Colonic mucosa (tissue), 4 donors: ENCODE results near the gene KCNJ8. TPM values are rescaled to one million over a fixed set of nuclear protein-coding genes. Genes with fewer than 3 reads are reported as not detected.

Experiments
- DNase-seq: peaks from one replicate; pipeline ENCODE4 v3.0.0-alpha.2; 2020
- H3K27ac ChIP-seq: fragments of 200-600 bp; one replicate; pipeline ENCODE4 v1.8.0; 2021
- H3K27me3 ChIP-seq: fragments of 200-600 bp; one replicate; pipeline ENCODE4 v1.8.0; 2021
- H3K36me3 ChIP-seq: fragments of 200-600 bp; one replicate; pipeline ENCODE4 v1.8.0; 2021
- H3K4me1 ChIP-seq: fragments of 200-600 bp; one replicate; pipeline ENCODE4 v1.8.0; 2021; ENCODE audit warnings: mild to moderate bottlenecking
- H3K4me3 ChIP-seq: fragments of 200-600 bp; one replicate; pipeline ENCODE4 v1.8.0; 2021
- H3K9ac ChIP-seq, 2 donors: one replicate each; pipeline ENCODE4 v1.7.0; 2013; ENCODE audit warnings: control low read depth in 2 of 2, low read depth in 2 of 2, low read length in 2 of 2
- H3K9me3 ChIP-seq: fragments of 200-600 bp; one replicate; pipeline ENCODE4 v1.8.0; 2021
- CTCF ChIP-seq: fragments of 200-600 bp; IDR thresholded peaks from one replicate; pipeline ENCODE4 v1.8.0; 2022; ENCODE audit warnings: antibody characterized with exemption, mild to moderate bottlenecking
- intact Hi-C: fragments of 100-400 bp; cut with DNase I; formaldehyde crosslinking; loops from one replicate; pipeline ENCODE4 v1.14.1; 2022
- total RNA-seq, 2 donors: library from RNA; stranded (reverse); fragmentation: NEBNext Ultra II Directional in 1 of 2; extraction: Animal tissue kit (Norgen Biotek cat#: 25700) in 1 of 2; gene quantifications; one replicate each; pipeline ENCODE4 v1.2.1, GENCODE V29; 2021
- donor health status: healthy.
- donor health status: DM: no; HTN: no; CAD: no.
- donor health status: DM: no; HTN: no; CAD: no.

Gene KCNJ8
- total RNA-seq, 2 donors from 2014 or later = 0.37 to 1.8 TPM

- TF ChIP-seq CTCF = no peak
- intact Hi-C loops = no loop called here
- Histone ChIP-seq H3K4me3 (no peak overlapping the region), H3K9ac (no peak overlapping the region), H3K4me1 (no peaks in the 10 kb centered on the region), H3K36me3 (no peaks in the 10 kb centered on the region), H3K9me3 (no peaks in the 10 kb centered on the region), H3K27me3 (no peaks in the 10 kb centered on the region), H3K27ac (no peak overlapping the region)
- no peak for DNase-seq
Observed at GRCh38 chr12:21780786-21781185, 6.3 kb upstream of the KCNJ8 start.

- H3K4me1 ChIP-seq = no peaks in the 10 kb centered on the region
- no peak overlapping the region for H3K9ac ChIP-seq
- H3K4me3 ChIP-seq = no peak overlapping the region
- H3K36me3 ChIP-seq = no peaks in the 10 kb centered on the region
- TF ChIP-seq CTCF = no peak
- H3K27me3 ChIP-seq = no peaks in the 10 kb centered on the region
- DNase-seq = no peak
- H3K27ac ChIP-seq = no peak overlapping the region
- no peaks in the 10 kb centered on the region for H3K9me3 ChIP-seq
- intact Hi-C loops = no loop called here
Observed at GRCh38 chr12:21776175-21776574, 1.7 kb upstream of the KCNJ8 start.

- no peak for TF ChIP-seq CTCF
- no peak overlapping the region for H3K9ac ChIP-seq
- H3K9me3 ChIP-seq = no peaks in the 10 kb centered on the region
- no peaks in the 10 kb centered on the region for H3K36me3 ChIP-seq
- H3K4me3 ChIP-seq = peak overlapping the region; percentile 38
- intact Hi-C loops = no loop called here
- H3K4me1 ChIP-seq = no peaks in the 10 kb centered on the region
- H3K27me3 ChIP-seq = no peaks in the 10 kb centered on the region
- H3K27ac ChIP-seq = no peak overlapping the region
- DNase-seq = no peak
Observed at GRCh38 chr12:21775133-21775820, 771 bp upstream of the KCNJ8 start.

GRCh38 chr12:21773806-21774205 is 700 bp downstream of the KCNJ8 start:
- H3K9ac ChIP-seq = no peak overlapping the region
- DNase-seq = no peak
- intact Hi-C loops = no loop called here
- no peaks in the 10 kb centered on the region for H3K9me3 ChIP-seq
- no peaks in the 10 kb centered on the region for H3K4me1 ChIP-seq
- no peak for TF ChIP-seq CTCF
- no peaks in the 10 kb centered on the region for H3K27me3 ChIP-seq
- no peaks in the 10 kb centered on the region for H3K36me3 ChIP-seq
- H3K4me3 ChIP-seq = no peak overlapping the region
- no peak overlapping the region for H3K27ac ChIP-seq

GRCh38 chr12:21773263-21773741 is 1.2 kb downstream of the KCNJ8 start:
- TF ChIP-seq CTCF = no peak
- intact Hi-C loops = no loop called here
- Histone ChIP-seq H3K4me1 (no peaks in the 10 kb centered on the region), H3K27ac (no peak overlapping the region), H3K27me3 (no peaks in the 10 kb centered on the region), H3K9ac (no peak overlapping the region), H3K4me3 (no peak overlapping the region), H3K9me3 (no peaks in the 10 kb centered on the region), H3K36me3 (no peaks in the 10 kb centered on the region)
- DNase-seq = peak; percentile 25
